Keratinocyte (primary cell): ENCODE results near the gene ZNF280D. TPM values are rescaled to one million over a fixed set of nuclear protein-coding genes. Genes with fewer than 3 reads are reported as not detected.

Experiments
- DNase-seq: peaks from one replicate; pipeline ENCODE4 v3.0.0-alpha.2; 2011; ENCODE audit warnings: low read depth, missing footprints, low spot score
- FAIRE-seq: peaks from 2 replicates; lab custom pipeline; 2011; peaks lifted over from hg19 to GRCh38; lab: Jason Lieb, UNC
- H2AFZ ChIP-seq: 2 replicates; pipeline ENCODE4 v1.6.0; 2012; ENCODE audit warnings: low read length, control low read depth, inconsistent platforms; ENCODE audit not compliant: control insufficient read depth
- H3K27ac ChIP-seq: 2 replicates; pipeline ENCODE4 v1.5.1; 2011; ENCODE audit warnings: low read length; ENCODE audit not compliant: control insufficient read depth, insufficient read depth
- H3K27me3 ChIP-seq: 3 replicates; pipeline ENCODE4 v1.6.0; 2011; ENCODE audit warnings: low read length; ENCODE audit not compliant: control insufficient read depth, insufficient read depth; ENCODE audit errors: extremely low read depth
- H3K36me3 ChIP-seq, 2 experiments: 2 replicates in 1 of 2; 3 replicates in 1 of 2; pipeline ENCODE4 v1.5.1; 2011; ENCODE audit warnings: low read length in 2 of 2, mild to moderate bottlenecking in 1 of 2; ENCODE audit not compliant: control insufficient read depth in 2 of 2, insufficient read depth in 2 of 2; ENCODE audit errors: extremely low read depth in 1 of 2
- H3K4me1 ChIP-seq: 3 replicates; pipeline ENCODE4 v1.5.1; 2011; ENCODE audit warnings: low read length; ENCODE audit not compliant: control insufficient read depth, insufficient read depth; ENCODE audit errors: extremely low read depth
- H3K4me2 ChIP-seq: 3 replicates; pipeline ENCODE4 v1.6.0; 2011; ENCODE audit warnings: low read depth, low read length; ENCODE audit not compliant: control insufficient read depth, insufficient read depth; ENCODE audit errors: extremely low read depth
- H3K4me3 ChIP-seq, 3 experiments: fragments of 200-600 bp in 1 of 3; sonication (generic) in 1 of 3; 2 replicates in 2 of 3; 3 replicates in 1 of 3; pipeline ENCODE4 v1.5.1; 2011 to 2016; ENCODE audit warnings: low read length in 3 of 3, mild to moderate bottlenecking in 3 of 3, control low read depth in 2 of 3, inconsistent platforms in 1 of 3, low read depth in 1 of 3, mixed read lengths in 1 of 3, mixed run types in 1 of 3, moderate library complexity in 1 of 3; ENCODE audit not compliant: control insufficient read depth in 2 of 3, insufficient read depth in 2 of 3; ENCODE audit errors: extremely low read depth in 1 of 3
- H3K79me2 ChIP-seq: 2 replicates; pipeline ENCODE4 v1.6.0; 2012; ENCODE audit warnings: low read length; ENCODE audit not compliant: control insufficient read depth, insufficient read depth
- H3K9ac ChIP-seq: 3 replicates; pipeline ENCODE4 v1.6.0; 2011; ENCODE audit warnings: low read length; ENCODE audit not compliant: control insufficient read depth, insufficient read depth; ENCODE audit errors: extremely low read depth
- H3K9me1 ChIP-seq: 3 replicates; pipeline ENCODE4 v1.6.0; 2011; ENCODE audit warnings: low read length; ENCODE audit not compliant: control insufficient read depth, insufficient read depth; ENCODE audit errors: extremely low read depth
- H3K9me3 ChIP-seq: 2 replicates; pipeline ENCODE4 v1.5.1; 2012; ENCODE audit warnings: low read depth, low read length; ENCODE audit not compliant: control insufficient read depth
- H4K20me1 ChIP-seq: 3 replicates; pipeline ENCODE4 v1.6.0; 2011; ENCODE audit warnings: low read length; ENCODE audit not compliant: control insufficient read depth, insufficient read depth; ENCODE audit errors: extremely low read depth
- EZH2 ChIP-seq: IDR thresholded peaks from one replicate; pipeline ENCODE4 v1.6.1; 2012; ENCODE audit warnings: inconsistent platforms, mild to moderate bottlenecking, low read length, moderate library complexity
- dilution Hi-C: fragments of 300-500 bp; cut with MboI; formaldehyde crosslinking; loops from one replicate; pipeline ENCODE4 v1.7.0; 2020; ENCODE audit warnings: low sequenced_read_pairs; ENCODE audit not compliant: extremely low pct_ligation_motif_present
- polyA plus RNA-seq, 5 experiments: library from polyadenylated mRNA; depleted of rRNA in 3 of 5; stranded (reverse) in 3 of 5; stranded (forward) in 1 of 5; unstranded in 1 of 5; fragments of >200 nt; gene quantifications; 1 replicate in 1 of 5; 2 replicates in 3 of 5; 3 replicates in 1 of 5; pipeline versions ENCODE4 v1.2.1 to v1.2.3, GENCODE V29; 2011 to 2012; ENCODE audit warnings: missing spikeins in 2 of 5, low read depth in 1 of 5, low replicate concordance in 1 of 5
- TF ChIP-seq, protein P1 (sequence below), 3 experiments: IDR thresholded peaks in 1 of 3; conservative IDR thresholded peaks in 1 of 3; optimal IDR thresholded peaks in 1 of 3; 2 replicates in 2 of 3; 3 replicates in 1 of 3; pipeline versions ENCODE3 to v1.5.1; 2011; ENCODE audit warnings: low read length in 3 of 3, mild to moderate bottlenecking in 3 of 3, moderate library complexity in 2 of 3, control low read depth in 1 of 3, inconsistent platforms in 1 of 3; ENCODE audit not compliant: insufficient read depth in 2 of 3; ENCODE audit errors: extremely low read depth in 1 of 3

The ZNF280D gene
- polyA plus RNA-seq, 1 donor (not counting 4 experiments of a cell fraction or from before 2014, with no cell fraction given), result 8.7 TPM

GRCh38 chr15:56744701-56745683, 11.7 kb upstream of the ZNF280D start:
- no peak for DNase-seq
- Histone ChIP-seq H3K9ac (no peak overlapping the region), H2AFZ (no peak overlapping the region), H4K20me1 (no peaks in the 10 kb centered on the region), H3K4me2 (no peak overlapping the region), H3K4me3 (no peak overlapping the region), H3K79me2 (no peaks in the 10 kb centered on the region), H3K27ac (no peak overlapping the region), H3K9me1 (no peaks in the 10 kb centered on the region), H3K36me3 (no peaks in the 10 kb centered on the region), H3K27me3 (no peaks in the 10 kb centered on the region), H3K4me1 (no peaks in the 10 kb centered on the region), H3K9me3 (no peaks in the 10 kb centered on the region)
- dilution Hi-C loops, result no loop called here
- TF ChIP-seq EZH2, result no peak
- TF ChIP-seq, protein P1, sequence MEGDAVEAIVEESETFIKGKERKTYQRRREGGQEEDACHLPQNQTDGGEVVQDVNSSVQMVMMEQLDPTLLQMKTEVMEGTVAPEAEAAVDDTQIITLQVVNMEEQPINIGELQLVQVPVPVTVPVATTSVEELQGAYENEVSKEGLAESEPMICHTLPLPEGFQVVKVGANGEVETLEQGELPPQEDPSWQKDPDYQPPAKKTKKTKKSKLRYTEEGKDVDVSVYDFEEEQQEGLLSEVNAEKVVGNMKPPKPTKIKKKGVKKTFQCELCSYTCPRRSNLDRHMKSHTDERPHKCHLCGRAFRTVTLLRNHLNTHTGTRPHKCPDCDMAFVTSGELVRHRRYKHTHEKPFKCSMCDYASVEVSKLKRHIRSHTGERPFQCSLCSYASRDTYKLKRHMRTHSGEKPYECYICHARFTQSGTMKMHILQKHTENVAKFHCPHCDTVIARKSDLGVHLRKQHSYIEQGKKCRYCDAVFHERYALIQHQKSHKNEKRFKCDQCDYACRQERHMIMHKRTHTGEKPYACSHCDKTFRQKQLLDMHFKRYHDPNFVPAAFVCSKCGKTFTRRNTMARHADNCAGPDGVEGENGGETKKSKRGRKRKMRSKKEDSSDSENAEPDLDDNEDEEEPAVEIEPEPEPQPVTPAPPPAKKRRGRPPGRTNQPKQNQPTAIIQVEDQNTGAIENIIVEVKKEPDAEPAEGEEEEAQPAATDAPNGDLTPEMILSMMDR (optimal IDR thresholded peaks at IDR 0.05 in 1 of 3, IDR thresholded peaks at IDR 0.05 in 1 of 3, conservative IDR thresholded peaks at IDR 0.05 in 1 of 3; ENCODE audit: extremely low read depth in 1 of 3, insufficient read depth in 2 of 3, low read length in 3 of 3), result no peak
- no peak for FAIRE-seq

- no peaks in the 10 kb centered on the region for H3K27me3 ChIP-seq
- FAIRE-seq, result no peak
- H2AFZ ChIP-seq, result no peak overlapping the region
- H3K9ac ChIP-seq, result no peak overlapping the region
- no peak overlapping the region for H3K27ac ChIP-seq
- H3K9me3 ChIP-seq, result no peaks in the 10 kb centered on the region
- DNase-seq, result no peak
- H3K79me2 ChIP-seq, result no peaks in the 10 kb centered on the region
- no peaks in the 10 kb centered on the region for H3K9me1 ChIP-seq
- no peak overlapping the region for H3K4me3 ChIP-seq
- dilution Hi-C loops, result no loop called here
- H3K4me2 ChIP-seq, result no peak overlapping the region
- H4K20me1 ChIP-seq, result no peaks in the 10 kb centered on the region
- no peak for TF ChIP-seq EZH2
- TF ChIP-seq, protein P1 (optimal IDR thresholded peaks at IDR 0.05 in 1 of 3, IDR thresholded peaks at IDR 0.05 in 1 of 3, conservative IDR thresholded peaks at IDR 0.05 in 1 of 3; ENCODE audit: extremely low read depth in 1 of 3, insufficient read depth in 2 of 3, low read length in 3 of 3), result no peak
- H3K36me3 ChIP-seq, result no peaks in the 10 kb centered on the region
- no peaks in the 10 kb centered on the region for H3K4me1 ChIP-seq
Measured at GRCh38 chr15:56741541-56741940, 8.2 kb upstream of the ZNF280D start.
